GM23338 (cell line): Measurements from ENCODE around the gene GGA2. TPM values are rescaled to one million over a fixed set of nuclear protein-coding genes. Genes with fewer than 3 reads are reported as not detected.

ENCODE experiments used
- ATAC-seq: fragments of 200-7000 bp; cut with Tn5 transposase; 3 replicates; pipeline ENCODE4 v1.9.1; 2020
- DNase-seq: peaks from one replicate; pipeline ENCODE4 v3.0.0-alpha.2; 2015; ENCODE audit warnings: low spot score
- H2AFZ ChIP-seq: fragments of 200-600 bp; sonication (generic); 2 replicates; pipeline ENCODE4 v1.8.0; 2016; ENCODE audit warnings: antibody characterized with exemption, mild to moderate bottlenecking, moderate library complexity
- H3F3A ChIP-seq: fragments of 200-600 bp; sonication (generic); replicated peaks from 2 replicates; pipeline ENCODE4 v1.8.0; 2017; ENCODE audit warnings: antibody characterized with exemption, mixed run types, low read depth
- H3K27ac ChIP-seq: fragments of 200-600 bp; sonication (generic); 2 replicates; pipeline ENCODE4 v1.6.1; 2016; ENCODE audit warnings: low read depth
- H3K27me3 ChIP-seq: fragments of 200-600 bp; sonication (generic); 2 replicates; pipeline ENCODE4 v1.8.0; 2016; ENCODE audit warnings: mild to moderate bottlenecking, mixed run types, moderate library complexity; ENCODE audit not compliant: insufficient read depth
- H3K36me3 ChIP-seq: fragments of 200-600 bp; sonication (generic); 2 replicates; pipeline ENCODE4 v1.8.0; 2016; ENCODE audit warnings: mild to moderate bottlenecking; ENCODE audit not compliant: insufficient read depth
- H3K4me1 ChIP-seq: fragments of 200-600 bp; sonication (generic); 2 replicates; pipeline ENCODE4 v1.8.0; 2016; ENCODE audit warnings: mild to moderate bottlenecking, moderate library complexity; ENCODE audit not compliant: insufficient read depth
- H3K4me2 ChIP-seq: fragments of 200-600 bp; sonication (generic); 2 replicates; pipeline ENCODE4 v1.7.1; 2017; ENCODE audit warnings: mixed run types
- H3K4me3 ChIP-seq: fragments of 200-600 bp; sonication (generic); 2 replicates; pipeline ENCODE4 v1.6.1; 2016; ENCODE audit warnings: mixed run types
- H3K79me2 ChIP-seq: fragments of 200-600 bp; sonication (generic); replicated peaks from 2 replicates; pipeline ENCODE4 v1.8.0; 2017; ENCODE audit warnings: mild to moderate bottlenecking; ENCODE audit not compliant: insufficient read depth
- H3K9me2 ChIP-seq: fragments of 200-600 bp; sonication (generic); 2 replicates; pipeline ENCODE4 v1.8.0; 2017; ENCODE audit not compliant: insufficient read depth
- H4K20me1 ChIP-seq: fragments of 200-600 bp; sonication (generic); replicated peaks from 2 replicates; pipeline ENCODE4 v1.8.0; 2017; ENCODE audit warnings: mild to moderate bottlenecking; ENCODE audit not compliant: insufficient read depth
- H3K27ac Mint-ChIP-seq: 2 replicates; pipeline ENCODE4 v1.8.0; 2020; ENCODE audit warnings: inconsistent platforms, mild to moderate bottlenecking, moderate library complexity, mixed read lengths
- H3K27me3 Mint-ChIP-seq: 3 replicates; pipeline ENCODE4 v1.8.0; 2022; ENCODE audit warnings: low read depth, mild to moderate bottlenecking, moderate library complexity, mixed read lengths, inconsistent platforms; ENCODE audit not compliant: insufficient read depth, poor library complexity
- H3K36me3 Mint-ChIP-seq: 3 replicates; pipeline ENCODE4 v1.8.0; 2021; ENCODE audit warnings: low read depth, mild to moderate bottlenecking, inconsistent platforms, moderate library complexity, mixed read lengths
- H3K4me1 Mint-ChIP-seq: 3 replicates; pipeline ENCODE4 v1.8.0; 2020; ENCODE audit warnings: mild to moderate bottlenecking, inconsistent platforms, mixed read lengths
- H3K4me3 Mint-ChIP-seq: 3 replicates; pipeline ENCODE4 v1.8.0; 2021; ENCODE audit warnings: moderate library complexity, mild to moderate bottlenecking, inconsistent platforms, mixed read lengths
- H3K9me3 Mint-ChIP-seq: 3 replicates; pipeline ENCODE4 v1.8.0; 2020; ENCODE audit warnings: moderate library complexity, mild to moderate bottlenecking, inconsistent platforms, mixed read lengths
- CREB1 ChIP-seq: fragments of 250-450 bp; sonication (Bioruptor Pico); IDR thresholded peaks from 2 replicates; pipeline ENCODE4 v1.5.0; 2020; ENCODE audit warnings: low read depth, mild to moderate bottlenecking, moderate library complexity
- EZH2 ChIP-seq: fragments of 200-600 bp; sonication (generic); IDR thresholded peaks from one replicate; pipeline ENCODE4 v1.8.0; 2017; ENCODE audit warnings: antibody characterized with exemption, mild to moderate bottlenecking, low read depth; ENCODE audit not compliant: unreplicated experiment
- EZH2phosphoT487 ChIP-seq: fragments of 200-600 bp; sonication (generic); IDR thresholded peaks from one replicate; pipeline ENCODE4 v1.8.1; 2018; ENCODE audit warnings: antibody characterized with exemption; ENCODE audit not compliant: unreplicated experiment
- JUNB ChIP-seq: IDR thresholded peaks from one replicate; pipeline ENCODE4 v1.6.1; 2016; ENCODE audit warnings: antibody characterized with exemption; ENCODE audit not compliant: unreplicated experiment
- NANOG ChIP-seq: IDR thresholded peaks from 2 replicates; pipeline ENCODE4 v1.6.1; 2016; ENCODE audit warnings: antibody characterized with exemption, borderline replicate concordance
- POLR2AphosphoS5 ChIP-seq: IDR thresholded peaks from 2 replicates; pipeline ENCODE4 v1.6.1; 2016; ENCODE audit warnings: antibody characterized with exemption, low read depth
- STAT1 ChIP-seq: IDR thresholded peaks from one replicate; pipeline ENCODE4 v1.6.1; 2016; ENCODE audit warnings: antibody characterized with exemption; ENCODE audit not compliant: unreplicated experiment
- ZNF114 ChIP-seq: fragments of 250-450 bp; sonication (Bioruptor Pico); IDR thresholded peaks from 2 replicates; pipeline ENCODE4 v1.5.0; 2020; ENCODE audit warnings: mild to moderate bottlenecking, moderate library complexity
- ZNF331 ChIP-seq: fragments of 250-450 bp; sonication (Bioruptor Pico); IDR thresholded peaks from 2 replicates; pipeline ENCODE4 v1.5.0; 2020; ENCODE audit warnings: low read depth, mild to moderate bottlenecking, moderate library complexity
- polyA plus RNA-seq: library from polyadenylated mRNA; unstranded; fragments of >200 nt; fragmentation: Nextera tagmentation; extraction: Ambion mirVana; gene quantifications from 2 replicates; pipeline ENCODE4 v1.2.1, GENCODE V29; 2016
- total RNA-seq: library from RNA; depleted of rRNA; stranded (reverse); fragments of >200 nt; shearing (Covaris generic); gene quantifications from 2 replicates; pipeline ENCODE4 v1.2.3, GENCODE V29; 2014
- TF ChIP-seq, protein P1 (sequence below): fragments of 250-450 bp; sonication (Bioruptor Pico); IDR thresholded peaks from 2 replicates; pipeline ENCODE4 v1.5.0; 2020; ENCODE audit warnings: mild to moderate bottlenecking, moderate library complexity
- TF ChIP-seq, protein P2 (sequence below): IDR thresholded peaks from one replicate; pipeline ENCODE4 v1.6.1; 2018; ENCODE audit warnings: antibody characterized with exemption; ENCODE audit not compliant: unreplicated experiment
- TF ChIP-seq, protein P3 (sequence below): IDR thresholded peaks from 2 replicates; pipeline ENCODE4 v1.6.1; 2016; ENCODE audit warnings: antibody characterized with exemption
- TF ChIP-seq, protein P4 (sequence below), 2 experiments: fragments of 200-600 bp in 1 of 2; sonication (generic) in 1 of 2; conservative IDR thresholded peaks; 2 replicates each; pipeline versions ENCODE4 v1.5.1 to v1.6.1; 2016 to 2017; ENCODE audit warnings: antibody characterized with exemption in 2 of 2, low read depth in 2 of 2, mild to moderate bottlenecking in 2 of 2, moderate library complexity in 1 of 2

GGA2 gene
- total and polyA plus RNA-seq, 2 experiments from 2014 or later = 40.3 to 76.6 TPM

DNA sequence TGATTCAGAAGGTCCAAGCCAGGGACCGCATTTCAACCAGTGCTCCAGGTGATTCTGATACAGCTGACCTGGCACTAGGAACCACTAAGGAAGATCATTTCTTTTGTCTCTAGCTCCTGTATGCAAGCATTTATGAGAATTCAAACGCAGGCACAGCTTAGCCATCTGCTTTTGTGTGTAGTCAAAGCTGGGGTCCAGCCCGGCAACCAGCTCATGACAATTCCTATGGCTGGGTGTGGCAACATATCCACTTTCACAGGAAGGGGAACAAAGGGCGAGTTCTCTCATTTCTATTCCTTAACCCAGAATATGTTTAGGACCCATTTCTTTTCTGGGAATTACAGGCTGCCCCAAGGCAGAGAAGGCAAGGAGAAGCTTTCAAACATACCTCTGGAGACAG is 30.0 kb downstream of the GGA2 start (continued):
- TF ChIP-seq, protein P1, sequence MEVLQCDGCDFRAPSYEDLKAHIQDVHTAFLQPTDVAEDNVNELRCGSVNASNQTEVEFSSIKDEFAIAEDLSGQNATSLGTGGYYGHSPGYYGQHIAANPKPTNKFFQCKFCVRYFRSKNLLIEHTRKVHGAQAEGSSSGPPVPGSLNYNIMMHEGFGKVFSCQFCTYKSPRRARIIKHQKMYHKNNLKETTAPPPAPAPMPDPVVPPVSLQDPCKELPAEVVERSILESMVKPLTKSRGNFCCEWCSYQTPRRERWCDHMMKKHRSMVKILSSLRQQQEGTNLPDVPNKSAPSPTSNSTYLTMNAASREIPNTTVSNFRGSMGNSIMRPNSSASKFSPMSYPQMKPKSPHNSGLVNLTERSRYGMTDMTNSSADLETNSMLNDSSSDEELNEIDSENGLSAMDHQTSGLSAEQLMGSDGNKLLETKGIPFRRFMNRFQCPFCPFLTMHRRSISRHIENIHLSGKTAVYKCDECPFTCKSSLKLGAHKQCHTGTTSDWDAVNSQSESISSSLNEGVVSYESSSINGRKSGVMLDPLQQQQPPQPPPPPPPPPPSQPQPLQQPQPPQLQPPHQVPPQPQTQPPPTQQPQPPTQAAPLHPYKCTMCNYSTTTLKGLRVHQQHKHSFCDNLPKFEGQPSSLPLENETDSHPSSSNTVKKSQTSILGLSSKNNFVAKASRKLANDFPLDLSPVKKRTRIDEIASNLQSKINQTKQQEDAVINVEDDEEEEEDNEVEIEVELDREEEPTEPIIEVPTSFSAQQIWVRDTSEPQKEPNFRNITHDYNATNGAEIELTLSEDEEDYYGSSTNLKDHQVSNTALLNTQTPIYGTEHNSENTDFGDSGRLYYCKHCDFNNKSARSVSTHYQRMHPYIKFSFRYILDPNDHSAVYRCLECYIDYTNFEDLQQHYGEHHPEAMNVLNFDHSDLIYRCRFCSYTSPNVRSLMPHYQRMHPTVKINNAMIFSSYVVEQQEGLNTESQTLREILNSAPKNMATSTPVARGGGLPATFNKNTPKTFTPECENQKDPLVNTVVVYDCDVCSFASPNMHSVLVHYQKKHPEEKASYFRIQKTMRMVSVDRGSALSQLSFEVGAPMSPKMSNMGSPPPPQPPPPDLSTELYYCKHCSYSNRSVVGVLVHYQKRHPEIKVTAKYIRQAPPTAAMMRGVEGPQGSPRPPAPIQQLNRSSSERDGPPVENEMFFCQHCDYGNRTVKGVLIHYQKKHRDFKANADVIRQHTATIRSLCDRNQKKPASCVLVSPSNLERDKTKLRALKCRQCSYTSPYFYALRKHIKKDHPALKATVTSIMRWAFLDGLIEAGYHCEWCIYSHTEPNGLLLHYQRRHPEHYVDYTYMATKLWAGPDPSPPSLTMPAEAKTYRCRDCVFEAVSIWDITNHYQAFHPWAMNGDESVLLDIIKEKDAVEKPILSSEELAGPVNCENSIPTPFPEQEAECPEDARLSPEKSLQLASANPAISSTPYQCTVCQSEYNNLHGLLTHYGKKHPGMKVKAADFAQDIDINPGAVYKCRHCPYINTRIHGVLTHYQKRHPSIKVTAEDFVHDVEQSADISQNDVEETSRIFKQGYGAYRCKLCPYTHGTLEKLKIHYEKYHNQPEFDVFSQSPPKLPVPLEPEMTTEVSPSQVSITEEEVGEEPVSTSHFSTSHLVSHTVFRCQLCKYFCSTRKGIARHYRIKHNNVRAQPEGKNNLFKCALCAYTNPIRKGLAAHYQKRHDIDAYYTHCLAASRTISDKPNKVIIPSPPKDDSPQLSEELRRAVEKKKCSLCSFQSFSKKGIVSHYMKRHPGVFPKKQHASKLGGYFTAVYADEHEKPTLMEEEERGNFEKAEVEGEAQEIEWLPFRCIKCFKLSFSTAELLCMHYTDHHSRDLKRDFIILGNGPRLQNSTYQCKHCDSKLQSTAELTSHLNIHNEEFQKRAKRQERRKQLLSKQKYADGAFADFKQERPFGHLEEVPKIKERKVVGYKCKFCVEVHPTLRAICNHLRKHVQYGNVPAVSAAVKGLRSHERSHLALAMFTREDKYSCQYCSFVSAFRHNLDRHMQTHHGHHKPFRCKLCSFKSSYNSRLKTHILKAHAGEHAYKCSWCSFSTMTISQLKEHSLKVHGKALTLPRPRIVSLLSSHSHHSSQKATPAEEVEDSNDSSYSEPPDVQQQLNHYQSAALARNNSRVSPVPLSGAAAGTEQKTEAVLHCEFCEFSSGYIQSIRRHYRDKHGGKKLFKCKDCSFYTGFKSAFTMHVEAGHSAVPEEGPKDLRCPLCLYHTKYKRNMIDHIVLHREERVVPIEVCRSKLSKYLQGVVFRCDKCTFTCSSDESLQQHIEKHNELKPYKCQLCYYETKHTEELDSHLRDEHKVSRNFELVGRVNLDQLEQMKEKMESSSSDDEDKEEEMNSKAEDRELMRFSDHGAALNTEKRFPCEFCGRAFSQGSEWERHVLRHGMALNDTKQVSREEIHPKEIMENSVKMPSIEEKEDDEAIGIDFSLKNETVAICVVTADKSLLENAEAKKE (CRISPR knock-in tag) = no peak
- TF ChIP-seq EZH2 (no peak), ZNF331 (no peak)

DNA sequence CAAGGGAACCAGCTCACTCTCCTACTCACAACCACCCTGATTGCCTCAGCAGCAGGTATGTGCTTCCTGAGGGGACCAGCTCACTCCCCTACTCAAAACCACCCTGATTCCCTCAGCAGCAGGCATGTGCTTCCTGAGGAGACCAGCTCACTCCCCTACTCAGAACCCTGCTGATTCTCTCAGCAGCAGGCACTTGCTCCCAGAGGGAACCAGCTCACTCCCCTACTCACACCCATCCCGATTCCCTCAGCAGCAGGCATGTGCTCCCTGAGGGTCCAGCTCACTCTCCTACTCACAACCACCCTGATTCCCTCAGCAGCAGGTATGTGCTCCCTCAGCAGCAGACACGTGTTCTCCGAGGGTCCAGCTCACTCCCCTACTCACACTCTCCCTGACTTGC is 31.2 kb downstream of the GGA2 start:
- ATAC-seq (no peak), DNase-seq (no peak)
- peaks cover 63% of the 10 kb centered on the region for H3K36me3 ChIP-seq
- H3K9me2 ChIP-seq = no peaks in the 10 kb centered on the region
- H3K4me3 ChIP-seq = no peak overlapping the region
- H3K4me2 ChIP-seq = no peak overlapping the region
- H3K27me3 ChIP-seq = no peaks in the 10 kb centered on the region
- Mint-ChIP-seq H3K27me3 (peaks cover 7% of the 10 kb centered on the region), H3K27ac (no peak overlapping the region; the same call in 1 of the 2 replicates), H3K36me3 (peaks cover 89% of the 10 kb centered on the region), H3K4me1 (no peaks in the 10 kb centered on the region), H3K4me3 (no peak overlapping the region), H3K9me3 (no peaks in the 10 kb centered on the region)
- no peak overlapping the region for H2AFZ ChIP-seq
- H3K27ac ChIP-seq = no peak overlapping the region
- no peaks in the 10 kb centered on the region for H3K4me1 ChIP-seq
- no peaks in the 10 kb centered on the region for H3F3A ChIP-seq
- no peaks in the 10 kb centered on the region for H3K79me2 ChIP-seq
- peaks cover 7% of the 10 kb centered on the region for H4K20me1 ChIP-seq
- TF ChIP-seq, protein P2, sequence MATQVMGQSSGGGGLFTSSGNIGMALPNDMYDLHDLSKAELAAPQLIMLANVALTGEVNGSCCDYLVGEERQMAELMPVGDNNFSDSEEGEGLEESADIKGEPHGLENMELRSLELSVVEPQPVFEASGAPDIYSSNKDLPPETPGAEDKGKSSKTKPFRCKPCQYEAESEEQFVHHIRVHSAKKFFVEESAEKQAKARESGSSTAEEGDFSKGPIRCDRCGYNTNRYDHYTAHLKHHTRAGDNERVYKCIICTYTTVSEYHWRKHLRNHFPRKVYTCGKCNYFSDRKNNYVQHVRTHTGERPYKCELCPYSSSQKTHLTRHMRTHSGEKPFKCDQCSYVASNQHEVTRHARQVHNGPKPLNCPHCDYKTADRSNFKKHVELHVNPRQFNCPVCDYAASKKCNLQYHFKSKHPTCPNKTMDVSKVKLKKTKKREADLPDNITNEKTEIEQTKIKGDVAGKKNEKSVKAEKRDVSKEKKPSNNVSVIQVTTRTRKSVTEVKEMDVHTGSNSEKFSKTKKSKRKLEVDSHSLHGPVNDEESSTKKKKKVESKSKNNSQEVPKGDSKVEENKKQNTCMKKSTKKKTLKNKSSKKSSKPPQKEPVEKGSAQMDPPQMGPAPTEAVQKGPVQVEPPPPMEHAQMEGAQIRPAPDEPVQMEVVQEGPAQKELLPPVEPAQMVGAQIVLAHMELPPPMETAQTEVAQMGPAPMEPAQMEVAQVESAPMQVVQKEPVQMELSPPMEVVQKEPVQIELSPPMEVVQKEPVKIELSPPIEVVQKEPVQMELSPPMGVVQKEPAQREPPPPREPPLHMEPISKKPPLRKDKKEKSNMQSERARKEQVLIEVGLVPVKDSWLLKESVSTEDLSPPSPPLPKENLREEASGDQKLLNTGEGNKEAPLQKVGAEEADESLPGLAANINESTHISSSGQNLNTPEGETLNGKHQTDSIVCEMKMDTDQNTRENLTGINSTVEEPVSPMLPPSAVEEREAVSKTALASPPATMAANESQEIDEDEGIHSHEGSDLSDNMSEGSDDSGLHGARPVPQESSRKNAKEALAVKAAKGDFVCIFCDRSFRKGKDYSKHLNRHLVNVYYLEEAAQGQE = no peak
- TF ChIP-seq JUNB (no peak), CREB1 (CRISPR knock-in tag) (no peak), ZNF331 (no peak), EZH2phosphoT487 (no peak), STAT1 (no peak), POLR2AphosphoS5 (no peak), ZNF114 (CRISPR knock-in tag) (no peak), NANOG (no peak), EZH2 (no peak)
- TF ChIP-seq, protein P3, sequence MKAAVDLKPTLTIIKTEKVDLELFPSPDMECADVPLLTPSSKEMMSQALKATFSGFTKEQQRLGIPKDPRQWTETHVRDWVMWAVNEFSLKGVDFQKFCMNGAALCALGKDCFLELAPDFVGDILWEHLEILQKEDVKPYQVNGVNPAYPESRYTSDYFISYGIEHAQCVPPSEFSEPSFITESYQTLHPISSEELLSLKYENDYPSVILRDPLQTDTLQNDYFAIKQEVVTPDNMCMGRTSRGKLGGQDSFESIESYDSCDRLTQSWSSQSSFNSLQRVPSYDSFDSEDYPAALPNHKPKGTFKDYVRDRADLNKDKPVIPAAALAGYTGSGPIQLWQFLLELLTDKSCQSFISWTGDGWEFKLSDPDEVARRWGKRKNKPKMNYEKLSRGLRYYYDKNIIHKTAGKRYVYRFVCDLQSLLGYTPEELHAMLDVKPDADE = no peak
- TF ChIP-seq, protein P4, sequence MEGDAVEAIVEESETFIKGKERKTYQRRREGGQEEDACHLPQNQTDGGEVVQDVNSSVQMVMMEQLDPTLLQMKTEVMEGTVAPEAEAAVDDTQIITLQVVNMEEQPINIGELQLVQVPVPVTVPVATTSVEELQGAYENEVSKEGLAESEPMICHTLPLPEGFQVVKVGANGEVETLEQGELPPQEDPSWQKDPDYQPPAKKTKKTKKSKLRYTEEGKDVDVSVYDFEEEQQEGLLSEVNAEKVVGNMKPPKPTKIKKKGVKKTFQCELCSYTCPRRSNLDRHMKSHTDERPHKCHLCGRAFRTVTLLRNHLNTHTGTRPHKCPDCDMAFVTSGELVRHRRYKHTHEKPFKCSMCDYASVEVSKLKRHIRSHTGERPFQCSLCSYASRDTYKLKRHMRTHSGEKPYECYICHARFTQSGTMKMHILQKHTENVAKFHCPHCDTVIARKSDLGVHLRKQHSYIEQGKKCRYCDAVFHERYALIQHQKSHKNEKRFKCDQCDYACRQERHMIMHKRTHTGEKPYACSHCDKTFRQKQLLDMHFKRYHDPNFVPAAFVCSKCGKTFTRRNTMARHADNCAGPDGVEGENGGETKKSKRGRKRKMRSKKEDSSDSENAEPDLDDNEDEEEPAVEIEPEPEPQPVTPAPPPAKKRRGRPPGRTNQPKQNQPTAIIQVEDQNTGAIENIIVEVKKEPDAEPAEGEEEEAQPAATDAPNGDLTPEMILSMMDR (conservative IDR thresholded peaks at IDR 0.05; ENCODE audit: low read depth in 2 of 2) = no peak
